GM12801 (cell line): ENCODE measurements around the gene CCDC63.

Source experiments
- TF ChIP-seq, protein P1 (sequence below): IDR thresholded peaks from one replicate; pipeline ENCODE4 v1.5.1; 2011; ENCODE audit warnings: control low read depth; ENCODE audit not compliant: insufficient read length; ENCODE audit errors: extremely low read depth

CCDC63 gene

DNA sequence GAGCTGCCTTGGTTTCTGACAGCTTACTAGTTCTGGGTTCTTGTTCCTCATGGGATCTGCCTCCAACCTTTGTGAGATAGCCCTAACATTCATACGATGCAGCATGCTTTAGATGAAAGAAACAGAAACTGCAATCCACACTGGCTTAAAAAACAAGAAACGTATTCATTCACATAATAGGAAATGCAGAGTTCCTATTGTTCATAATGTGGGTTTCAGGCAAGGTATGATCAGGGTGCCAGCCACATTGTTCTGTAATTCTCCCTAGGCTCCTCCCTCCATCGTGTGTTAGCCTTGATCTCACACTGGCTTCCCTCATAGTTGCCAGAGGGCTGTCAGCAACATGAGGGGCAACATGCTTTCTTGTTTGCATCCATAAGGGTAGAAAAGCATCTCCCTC, 2.7 kb upstream of the CCDC63 start:
- TF ChIP-seq, protein P1, sequence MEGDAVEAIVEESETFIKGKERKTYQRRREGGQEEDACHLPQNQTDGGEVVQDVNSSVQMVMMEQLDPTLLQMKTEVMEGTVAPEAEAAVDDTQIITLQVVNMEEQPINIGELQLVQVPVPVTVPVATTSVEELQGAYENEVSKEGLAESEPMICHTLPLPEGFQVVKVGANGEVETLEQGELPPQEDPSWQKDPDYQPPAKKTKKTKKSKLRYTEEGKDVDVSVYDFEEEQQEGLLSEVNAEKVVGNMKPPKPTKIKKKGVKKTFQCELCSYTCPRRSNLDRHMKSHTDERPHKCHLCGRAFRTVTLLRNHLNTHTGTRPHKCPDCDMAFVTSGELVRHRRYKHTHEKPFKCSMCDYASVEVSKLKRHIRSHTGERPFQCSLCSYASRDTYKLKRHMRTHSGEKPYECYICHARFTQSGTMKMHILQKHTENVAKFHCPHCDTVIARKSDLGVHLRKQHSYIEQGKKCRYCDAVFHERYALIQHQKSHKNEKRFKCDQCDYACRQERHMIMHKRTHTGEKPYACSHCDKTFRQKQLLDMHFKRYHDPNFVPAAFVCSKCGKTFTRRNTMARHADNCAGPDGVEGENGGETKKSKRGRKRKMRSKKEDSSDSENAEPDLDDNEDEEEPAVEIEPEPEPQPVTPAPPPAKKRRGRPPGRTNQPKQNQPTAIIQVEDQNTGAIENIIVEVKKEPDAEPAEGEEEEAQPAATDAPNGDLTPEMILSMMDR = no peak

DNA sequence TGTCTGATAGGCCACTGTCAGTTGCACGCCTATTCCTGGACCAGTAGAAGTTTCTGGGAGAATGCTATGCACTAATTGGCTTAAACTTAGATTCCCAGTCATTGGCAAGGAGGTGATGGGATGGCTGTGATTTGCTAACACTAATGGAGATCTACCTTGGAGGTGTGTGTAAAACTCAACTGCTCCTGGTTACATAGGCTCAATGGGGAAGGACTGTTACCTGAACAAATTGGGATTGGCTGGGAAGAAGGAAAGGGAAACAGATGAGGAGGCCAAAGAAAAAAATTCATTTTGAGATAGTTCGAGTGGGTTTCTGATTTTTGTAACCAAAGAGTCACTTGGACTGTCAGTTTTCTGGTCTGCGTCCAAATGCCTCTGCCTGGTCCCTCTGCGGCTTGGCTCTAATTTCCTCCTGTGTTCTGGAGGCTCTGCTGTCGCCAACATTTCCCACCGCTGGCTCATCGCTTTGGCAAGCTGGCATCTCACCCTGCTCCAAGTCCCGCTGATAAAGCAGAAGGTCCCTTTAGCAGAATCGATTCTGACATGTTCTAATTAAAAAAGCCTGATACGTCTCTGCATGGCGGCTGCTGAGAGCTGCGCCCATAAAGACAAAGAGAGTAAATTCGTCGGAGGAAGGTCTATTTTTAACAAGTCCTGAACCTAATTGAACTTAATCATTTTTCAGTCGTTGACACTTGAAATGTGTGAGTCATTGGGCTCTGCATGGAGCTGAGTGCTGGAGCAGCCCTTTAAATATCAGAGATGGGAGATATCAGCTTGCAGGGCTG, 2.0 kb upstream of the CCDC63 start:
- TF ChIP-seq, protein P1 = no peak

DNA sequence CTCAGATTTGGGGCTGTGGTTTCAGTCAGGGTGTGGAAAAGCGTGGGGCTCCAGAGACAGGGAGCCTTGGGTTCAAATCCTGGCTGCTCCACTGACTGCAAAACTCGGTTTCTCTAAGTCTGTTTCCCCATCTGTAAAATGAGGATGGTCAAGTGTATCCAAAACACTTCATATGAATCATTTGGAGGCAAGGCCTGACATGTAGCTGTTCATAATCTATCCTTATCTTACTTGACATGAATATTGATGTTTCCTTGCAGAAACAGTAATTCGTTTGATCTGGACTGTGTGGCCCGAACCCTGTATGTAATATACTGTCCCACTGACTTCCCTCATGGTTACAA, 1.5 kb upstream of the CCDC63 start:
- TF ChIP-seq, protein P1 = no peak

DNA sequence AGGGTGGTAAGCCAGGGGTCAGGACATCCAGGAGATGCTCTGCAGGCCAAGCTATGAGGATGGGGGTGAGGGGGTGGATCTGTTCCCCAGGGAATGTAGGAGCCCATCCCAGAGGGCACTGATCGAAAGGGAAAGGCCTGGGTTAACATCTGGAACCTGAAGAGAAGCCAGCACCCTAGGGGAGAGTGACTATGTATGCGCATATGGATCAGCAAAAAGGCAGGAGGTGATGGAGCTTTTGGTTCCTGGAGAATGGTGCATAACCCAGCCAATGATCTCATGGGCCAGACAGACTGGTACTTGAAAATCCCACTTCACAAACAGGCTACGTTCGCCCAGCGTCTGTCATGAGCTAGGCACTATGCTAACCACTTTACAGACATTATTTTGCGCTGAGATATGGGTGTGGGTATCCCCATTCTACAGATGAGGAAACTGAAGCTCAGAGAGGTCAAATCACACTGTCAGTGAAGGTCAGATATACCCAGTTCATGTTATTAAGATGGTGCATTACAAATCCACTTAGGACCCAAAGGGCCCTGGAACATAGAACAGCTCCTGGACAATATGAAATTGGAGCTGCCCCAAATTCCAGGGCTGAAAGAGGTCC, 1.6 kb downstream of the CCDC63 start:
- TF ChIP-seq, protein P1 = no peak

DNA sequence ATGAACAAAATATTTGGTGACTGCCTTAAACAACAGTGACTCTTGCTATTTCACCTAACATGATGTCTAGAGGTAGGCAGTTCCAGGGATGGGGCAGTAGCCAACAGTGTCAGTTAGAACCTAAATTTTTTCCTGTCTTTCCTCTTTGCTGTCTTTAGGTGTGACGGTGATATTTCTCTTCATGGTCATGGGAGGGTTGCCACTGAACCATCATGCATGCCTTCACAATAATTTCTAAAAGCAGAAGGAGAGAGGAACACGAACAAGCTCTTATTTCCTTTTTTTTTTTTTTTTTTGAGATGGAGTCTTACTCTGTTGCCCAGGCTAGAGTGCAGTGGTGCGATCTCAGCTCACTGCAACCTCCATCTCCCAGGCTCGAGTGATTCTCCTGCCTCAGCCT, 2.4 kb downstream of the CCDC63 start:
- TF ChIP-seq, protein P1 = no peak

DNA sequence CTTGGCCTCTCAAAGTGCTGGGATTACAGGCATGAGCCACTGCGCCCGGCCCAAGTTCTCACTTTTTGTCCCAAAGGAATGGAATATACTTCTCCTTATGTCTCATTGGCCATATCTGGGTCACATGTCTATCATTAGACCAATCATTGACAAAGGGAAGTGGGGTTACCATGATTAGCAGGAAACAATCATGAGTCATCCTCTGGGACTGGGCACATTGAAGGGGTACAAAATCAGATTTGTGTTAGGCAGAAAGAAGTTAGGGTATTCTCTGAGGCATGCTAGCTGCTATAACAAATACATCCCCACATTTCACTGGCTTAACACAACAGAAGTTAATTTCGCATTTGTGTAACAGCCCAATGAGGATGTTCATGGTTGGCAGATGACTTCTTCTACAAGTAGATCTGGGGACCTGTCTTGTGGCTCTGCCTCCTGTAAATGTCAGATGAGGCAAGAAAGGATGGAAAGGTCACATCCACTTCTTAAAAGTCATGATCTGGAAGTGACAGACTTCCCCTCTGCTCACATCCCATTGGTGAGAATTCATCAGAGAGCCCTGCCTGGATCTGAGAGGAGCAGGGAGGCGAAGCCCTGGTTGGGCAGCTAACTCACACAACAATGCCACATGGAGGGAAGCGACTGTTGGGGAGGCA, 3.1 kb downstream of the CCDC63 start:
- TF ChIP-seq, protein P1 = no peak

DNA sequence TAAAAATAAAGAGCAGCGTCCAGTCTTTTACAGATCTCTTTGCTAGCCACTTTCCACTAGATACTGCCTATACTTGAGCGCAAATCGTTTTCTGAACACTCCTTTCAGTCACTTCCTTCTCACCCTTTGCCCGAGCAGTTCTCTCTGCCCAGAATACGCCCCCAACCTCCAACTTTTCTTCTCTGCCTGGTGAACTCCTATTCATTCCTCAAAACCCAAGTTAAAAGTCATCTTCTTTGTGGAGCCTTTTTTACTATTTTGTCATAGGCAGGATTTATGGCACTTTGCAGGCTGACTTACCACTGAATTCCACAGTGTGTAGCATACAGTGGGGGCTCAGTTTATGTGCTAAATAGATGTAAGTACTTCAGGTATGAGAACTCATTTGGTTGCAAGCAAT, 4.0 kb downstream of the CCDC63 start:
- TF ChIP-seq, protein P1 = no peak
